GM19238 (cell line): ENCODE measurements around the gene EEF1E1.
A peak's percentile ranks its signal among the peaks of the same experiment; 100 is the strongest.
"Not testable (repeated sequence)": the region's sequence is repeated elsewhere in the genome, so short reads cannot be mapped to it uniquely, and the experiment has no call there.

Experiments used
- DNase-seq: peaks from one replicate; pipeline ENCODE4 v3.0.0; 2011; ENCODE audit warnings: low spot score; ENCODE audit not compliant: insufficient read length

The EEF1E1 gene

DNA sequence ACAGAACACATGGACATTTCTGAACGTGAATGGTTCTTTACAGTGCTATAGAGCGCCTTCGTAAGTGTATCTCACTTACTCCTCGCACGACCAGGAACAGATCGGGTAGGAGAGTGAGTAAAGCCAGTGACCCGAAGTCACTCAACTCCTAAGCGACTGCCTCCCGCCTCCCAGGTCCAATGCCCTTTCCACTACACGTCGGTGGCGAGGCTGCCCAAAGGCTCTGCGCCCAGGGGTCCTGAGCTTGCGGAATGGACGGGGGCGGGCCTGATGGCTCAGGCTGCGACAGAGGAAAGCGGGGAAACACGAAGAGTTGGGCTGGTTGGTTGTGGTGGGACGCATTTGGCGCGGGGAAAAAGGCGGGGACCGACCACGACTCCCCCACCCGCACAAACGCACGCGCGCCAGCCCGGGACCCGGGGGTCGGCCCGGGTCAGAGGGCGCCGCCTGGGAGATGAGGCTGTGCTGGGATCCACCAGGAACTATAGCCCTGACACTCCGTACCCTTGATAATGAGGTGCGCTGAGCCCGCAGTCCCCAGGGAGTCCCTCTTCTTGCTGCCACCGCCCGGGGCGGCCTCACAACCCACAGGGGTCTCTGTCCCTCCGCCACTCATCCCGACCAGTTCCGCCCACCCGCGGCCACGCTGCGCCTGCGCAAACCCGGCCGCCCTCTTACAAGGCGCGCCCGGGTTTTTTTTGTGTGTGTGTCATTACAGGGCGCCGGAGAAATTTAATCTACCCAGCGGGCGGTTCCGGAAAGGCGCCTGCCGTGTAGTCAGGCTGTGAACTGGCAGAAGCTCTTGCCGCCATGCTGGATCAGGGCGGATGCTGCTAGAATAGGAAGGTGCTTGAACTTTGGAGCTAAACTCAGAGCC, 38.3 kb downstream of the EEF1E1 start, which contains the start of gene BLOC1S5:
Gene BLOC1S5, minus strand, starts transcription at position 629 of the 877 bp plus-strand sequence. Its CDS starts 13 bp downstream, at position 616.
- DNase-seq = peak; percentile 73

DNA sequence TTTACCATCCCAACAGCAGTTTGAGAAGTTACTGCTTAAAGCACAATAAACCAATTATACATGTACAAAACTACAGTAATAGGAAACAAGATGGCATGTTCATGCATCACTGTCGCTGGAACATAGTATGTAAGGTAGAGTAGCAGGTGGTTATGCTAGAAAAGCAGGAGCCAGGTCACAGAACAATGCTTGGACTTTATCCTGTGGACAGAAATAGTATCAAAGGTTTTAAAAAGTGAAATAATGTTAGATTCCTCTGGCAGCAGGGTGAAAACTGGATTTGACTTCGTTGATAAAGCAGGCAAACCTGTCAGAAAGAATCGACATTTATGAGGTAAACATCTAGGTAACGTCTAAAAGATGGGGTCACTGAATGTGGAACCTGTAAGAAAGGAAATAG, 40.6 kb downstream of the EEF1E1 start:
- DNase-seq = no peak

- no peak for DNase-seq
These were observed 42.0 kb downstream of the EEF1E1 start for GRCh38 chr6:8060346-8060745.

DNA sequence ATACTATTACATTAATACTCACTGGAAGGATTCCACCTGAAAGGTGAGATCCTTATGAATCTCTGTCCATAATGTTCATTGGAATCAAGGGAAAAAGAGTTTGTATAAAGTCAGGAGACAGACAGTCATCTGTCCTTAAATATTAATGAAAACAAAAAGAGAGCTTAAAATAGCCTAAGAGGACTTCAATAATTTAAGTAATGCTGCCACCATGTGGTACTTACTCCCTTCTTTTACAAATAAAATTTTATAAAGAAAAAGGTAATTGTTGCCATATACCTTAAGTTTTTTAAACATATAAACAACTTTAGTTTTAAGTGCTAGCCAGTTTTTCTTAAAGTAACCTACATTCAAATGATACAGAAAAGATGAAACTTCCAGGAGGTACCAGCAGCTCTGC, 43.2 kb downstream of the EEF1E1 start:
- DNase-seq = no peak

GRCh38 chr6:8057793-8058192, 44.6 kb downstream of the EEF1E1 start:
- DNase-seq = no peak

DNA sequence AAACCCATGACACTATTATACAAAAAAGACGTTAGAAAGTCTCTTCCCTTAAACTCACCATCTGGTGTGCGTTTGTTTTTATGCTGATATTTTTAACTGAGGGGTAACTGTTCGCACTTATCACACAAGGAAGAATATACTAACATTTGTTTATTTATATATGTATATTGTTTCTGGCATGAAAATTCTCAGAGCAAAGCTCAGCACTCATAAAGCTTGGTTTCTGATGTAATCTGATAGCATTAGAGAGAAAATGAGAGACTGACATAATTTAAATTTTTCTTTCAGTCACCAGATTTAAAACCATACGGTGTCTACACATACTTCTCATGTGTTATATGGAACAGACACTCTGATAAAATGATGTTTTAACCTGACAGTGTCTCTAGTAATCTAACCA, 45.1 kb downstream of the EEF1E1 start:
- no peak for DNase-seq

DNA sequence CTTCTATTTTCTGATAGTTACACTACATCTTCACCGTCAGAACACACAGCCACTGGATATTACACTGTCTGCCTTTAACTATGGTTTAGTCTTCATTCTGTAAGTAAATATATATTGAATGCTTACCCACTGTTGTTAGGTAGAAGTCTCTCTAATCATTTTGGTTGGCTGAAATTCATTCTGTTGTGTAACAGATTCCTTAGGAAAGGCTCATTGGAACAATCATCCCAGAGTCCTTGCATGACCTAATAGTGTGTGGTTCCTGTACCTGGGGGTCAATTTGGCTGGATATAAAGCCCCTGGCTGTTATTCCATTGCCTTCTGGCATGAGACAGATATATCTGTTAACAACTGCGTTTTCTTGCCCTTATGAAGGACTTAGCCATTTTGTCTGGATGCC, 48.1 kb downstream of the EEF1E1 start:
- DNase-seq = no peak

DNA sequence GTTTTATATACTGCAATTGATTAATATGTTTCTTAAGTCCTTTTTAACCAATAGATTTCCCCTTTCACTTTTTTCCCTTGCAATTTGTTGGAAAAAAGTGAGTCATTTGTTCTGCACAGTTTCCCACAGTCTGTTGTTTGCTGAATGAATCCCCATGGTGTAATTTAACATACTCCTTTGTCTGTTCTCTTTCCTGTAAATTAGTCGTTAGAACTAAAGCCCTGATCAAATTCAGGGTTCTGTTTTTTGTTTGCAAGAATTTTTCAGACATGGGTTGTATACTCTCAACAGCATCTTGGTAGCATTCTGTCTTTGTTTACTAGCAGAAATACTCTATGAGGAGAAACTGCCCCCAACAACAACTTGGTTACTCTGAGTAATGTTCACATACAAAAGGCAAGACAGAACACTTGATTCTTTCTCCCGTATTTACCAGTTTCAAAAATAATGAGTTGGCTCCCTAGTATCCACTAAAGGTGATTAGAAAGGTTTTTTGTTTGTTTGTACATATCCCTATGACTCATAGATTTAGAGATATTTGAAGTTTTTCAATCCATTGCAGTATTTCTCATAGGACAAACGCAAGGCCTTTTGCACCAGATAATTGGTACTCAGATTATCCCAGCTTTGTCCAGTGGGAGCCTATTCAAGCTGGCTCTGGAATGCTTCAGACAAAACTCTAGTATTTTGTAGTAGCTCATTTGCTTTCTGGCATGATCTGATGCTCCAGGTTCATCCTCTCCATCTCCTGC, 54.6 kb downstream of the EEF1E1 start:
- DNase-seq = no peak

DNA sequence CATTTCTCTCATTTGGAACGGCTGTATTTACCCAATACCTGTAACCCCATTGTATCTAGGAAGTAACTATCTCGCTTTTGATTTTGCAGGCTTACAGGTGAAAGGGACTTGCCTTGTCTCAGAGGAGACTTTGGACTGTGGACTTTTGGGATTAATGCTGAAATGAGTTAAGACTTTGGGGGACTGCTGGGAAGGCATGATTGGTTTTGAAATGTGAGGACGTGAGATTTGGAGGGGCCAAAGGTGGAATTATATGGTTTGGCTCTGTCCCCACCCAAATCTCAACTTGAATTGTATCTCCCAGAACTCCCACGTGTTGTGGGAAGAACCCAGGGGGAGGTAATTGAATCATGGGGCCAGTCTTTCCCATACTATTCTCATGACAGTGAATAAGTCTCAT, 56.6 kb downstream of the EEF1E1 start:
- not testable (repeated sequence) for DNase-seq

DNA sequence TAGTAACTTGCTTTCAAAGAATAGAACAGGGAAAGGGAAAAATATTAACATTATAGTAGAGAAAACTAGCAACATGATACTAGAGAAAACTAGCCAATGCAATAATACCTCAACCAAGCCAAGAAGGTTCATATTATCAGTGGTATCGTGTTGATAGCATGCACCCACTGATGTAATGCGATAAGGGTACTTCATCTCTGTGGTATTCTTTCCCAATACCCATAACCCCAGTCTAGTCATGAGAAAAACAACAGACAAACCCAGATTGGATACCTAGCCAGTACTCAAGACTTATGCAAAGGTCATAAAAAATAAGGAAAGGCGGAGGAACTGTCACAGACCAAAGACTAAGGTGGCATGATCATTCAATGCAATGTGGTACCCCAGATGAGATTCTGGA, 59.1 kb downstream of the EEF1E1 start:
- no peak for DNase-seq

- DNase-seq = no peak
These were observed 60.3 kb downstream of the EEF1E1 start for GRCh38 chr6:8041913-8042583.

- DNase-seq = not testable (repeated sequence)
These were observed 68.2 kb downstream of the EEF1E1 start for GRCh38 chr6:8034107-8034506.

- DNase-seq = no peak
These were observed 71.4 kb downstream of the EEF1E1 start for GRCh38 chr6:8030920-8031319.
